HG02943 (cell line): ENCODE data around the gene PFN4.
"Not testable (repeated sequence)": the region's sequence is repeated elsewhere in the genome, so short reads cannot be mapped to it uniquely, and the experiment has no call there.

ENCODE experiments used
- ATAC-seq: cut with Tn5 transposase; IDR thresholded peaks from one replicate; pipeline ENCODE4 v1.9.1; 2021; ENCODE audit warnings: mild to moderate bottlenecking, low read depth, moderate library complexity; ENCODE audit not compliant: unreplicated experiment

Gene PFN4

GRCh38 chr2:24115057-24115456 is 8.1 kb downstream of the PFN4 start:
- no peak for ATAC-seq

- ATAC-seq = no peak
Measured at GRCh38 chr2:24111407-24111901, 11.7 kb downstream of the PFN4 start.

- ATAC-seq = no peak
Measured at GRCh38 chr2:24110660-24111303, 12.4 kb downstream of the PFN4 start.

GRCh38 chr2:24109431-24109830 is 13.7 kb downstream of the PFN4 start:
- not testable (repeated sequence) for ATAC-seq

- no peak for ATAC-seq
Measured at GRCh38 chr2:24107336-24107735, 15.8 kb downstream of the PFN4 start.

GRCh38 chr2:24106786-24107185 is 16.3 kb downstream of the PFN4 start:
- ATAC-seq = no peak

GRCh38 chr2:24105816-24106215 is 17.3 kb downstream of the PFN4 start:
- no peak for ATAC-seq

- ATAC-seq = no peak
Measured at GRCh38 chr2:24104906-24105305, 18.2 kb downstream of the PFN4 start.

GRCh38 chr2:24104110-24104650 is 19.0 kb downstream of the PFN4 start:
- ATAC-seq = no peak

- no peak for ATAC-seq
Measured at GRCh38 chr2:24102677-24103076, 20.5 kb downstream of the PFN4 start.

GRCh38 chr2:24101992-24102391 is 21.1 kb downstream of the PFN4 start:
- ATAC-seq = no peak

- not testable (repeated sequence) for ATAC-seq
Measured at GRCh38 chr2:24100732-24101131, 22.4 kb downstream of the PFN4 start.

- not testable (repeated sequence) for ATAC-seq
Measured at GRCh38 chr2:24095171-24095677, 27.9 kb downstream of the PFN4 start.

- ATAC-seq = not testable (repeated sequence)
Measured at GRCh38 chr2:24093270-24093669, 29.9 kb downstream of the PFN4 start.

GRCh38 chr2:24088821-24089359 is 34.2 kb downstream of the PFN4 start:
- ATAC-seq = no peak

GRCh38 chr2:24087032-24087431 is 36.1 kb downstream of the PFN4 start:
- no peak for ATAC-seq

- ATAC-seq = no peak
Measured at GRCh38 chr2:24086241-24086640, 36.9 kb downstream of the PFN4 start.

GRCh38 chr2:24085200-24085489 is 38.0 kb downstream of the PFN4 start:
- no peak for ATAC-seq

- ATAC-seq = peak; percentile 89
Measured at GRCh38 chr2:24084386-24085199, 38.5 kb downstream of the PFN4 start, which contains the start of gene TP53I3. TSS of gene TP53I3 (minus strand) at chr2:24084834. CDS start at chr2:24084326, 508 bp downstream.

GRCh38 chr2:24083567-24084385 is 39.4 kb downstream of the PFN4 start:
- peak; percentile 69 for ATAC-seq
